CD14-positive monocyte (primary cell): ENCODE measurements around the gene ARMH3. TPM values are rescaled to one million over a fixed set of nuclear protein-coding genes. Genes with fewer than 3 reads are reported as not detected.
A peak's percentile ranks its signal among the peaks of the same experiment; 100 is the strongest.

ENCODE experiments used
- DNase-seq, 3 donors: peaks; one replicate each; pipeline ENCODE4 v3.0.0-alpha.2; 2011 to 2022
- H2AFZ ChIP-seq: 2 replicates; pipeline ENCODE4 v1.6.0; 2012; ENCODE audit warnings: mild to moderate bottlenecking, low read depth, low read length, inconsistent platforms; ENCODE audit not compliant: insufficient read depth, poor library complexity, severe bottlenecking
- H3K27ac ChIP-seq, 2 donors: 1 replicate in 1 of 2; 2 replicates in 1 of 2; pipeline ENCODE4 v1.5.1; 2012 to 2013; ENCODE audit warnings: low read length in 2 of 2, control low read depth in 1 of 2, inconsistent platforms in 1 of 2, low read depth in 1 of 2, mild to moderate bottlenecking in 1 of 2
- H3K27me3 ChIP-seq, 2 donors: one replicate each; pipeline versions ENCODE4 v1.6.0 to v1.6.1; 2011 to 2013; ENCODE audit warnings: low read length in 2 of 2; ENCODE audit not compliant: control insufficient read depth in 2 of 2, insufficient read depth in 2 of 2
- H3K36me3 ChIP-seq, 2 donors: replicated peaks in 1 of 2; 1 replicate in 1 of 2; 2 replicates in 1 of 2; pipeline versions ENCODE4 v1.5.1 to v1.6.1; 2012 to 2013; ENCODE audit warnings: low read length in 2 of 2, control low read depth in 1 of 2, inconsistent platforms in 1 of 2, mild to moderate bottlenecking in 1 of 2; ENCODE audit not compliant: insufficient read depth in 2 of 2, control insufficient read depth in 1 of 2
- H3K4me1 ChIP-seq, 2 donors: 1 replicate in 1 of 2; 2 replicates in 1 of 2; pipeline versions ENCODE4 v1.5.1 to v1.6.1; 2012 to 2013; ENCODE audit warnings: low read length in 2 of 2, control low read depth in 1 of 2, inconsistent platforms in 1 of 2, mild to moderate bottlenecking in 1 of 2, moderate library complexity in 1 of 2; ENCODE audit not compliant: insufficient read depth in 2 of 2, control insufficient read depth in 1 of 2
- H3K4me2 ChIP-seq: replicated peaks from 2 replicates; pipeline ENCODE3; 2012; ENCODE audit warnings: low read length, moderate library complexity, mild to moderate bottlenecking; ENCODE audit not compliant: poor library complexity, severe bottlenecking; ENCODE audit errors: extremely low read depth
- H3K4me3 ChIP-seq, 3 experiments: fragments of 200-600 bp in 1 of 3; sonication (generic) in 1 of 3; replicated peaks in 1 of 3; 1 replicate in 2 of 3; 2 replicates in 1 of 3; pipeline ENCODE4 v1.5.1; 2011 to 2013; ENCODE audit warnings: low read length in 3 of 3, mild to moderate bottlenecking in 3 of 3, control low read depth in 2 of 3, low read depth in 2 of 3, inconsistent platforms in 1 of 3, moderate library complexity in 1 of 3
- H3K79me2 ChIP-seq: 2 replicates; pipeline ENCODE4 v1.6.0; 2012; ENCODE audit warnings: mild to moderate bottlenecking, control low read depth, inconsistent platforms, low read length, moderate library complexity; ENCODE audit not compliant: insufficient read depth
- H3K9ac ChIP-seq: 2 replicates; pipeline ENCODE4 v1.6.0; 2017; ENCODE audit warnings: low read length, mild to moderate bottlenecking; ENCODE audit not compliant: insufficient read depth, poor library complexity, severe bottlenecking
- H3K9me3 ChIP-seq, 2 donors: replicated peaks in 1 of 2; 1 replicate in 1 of 2; 2 replicates in 1 of 2; pipeline versions ENCODE4 v1.5.1 to v1.6.1; 2012 to 2013; ENCODE audit warnings: low read length in 2 of 2, control low read depth in 1 of 2; ENCODE audit not compliant: control insufficient read depth in 1 of 2, insufficient read depth in 1 of 2
- H4K20me1 ChIP-seq: 2 replicates; pipeline ENCODE4 v1.6.0; 2012; ENCODE audit warnings: mild to moderate bottlenecking, low read length, control low read depth, moderate library complexity; ENCODE audit not compliant: insufficient read depth
- H3K27ac Mint-ChIP-seq, 7 donors: one replicate each; pipeline ENCODE4 v1.8.0; 2020; ENCODE audit warnings: mild to moderate bottlenecking in 7 of 7, mixed read lengths in 7 of 7, moderate library complexity in 6 of 7, inconsistent platforms in 2 of 7
- H3K27me3 Mint-ChIP-seq, 3 donors: one replicate each; pipeline ENCODE4 v1.8.0; 2021 to 2022; ENCODE audit warnings: low read depth in 3 of 3, mild to moderate bottlenecking in 3 of 3, mixed read lengths in 3 of 3, moderate library complexity in 3 of 3, inconsistent platforms in 1 of 3
- H3K36me3 Mint-ChIP-seq, 2 donors: one replicate each; pipeline ENCODE4 v1.8.0; 2020; ENCODE audit warnings: mixed read lengths in 2 of 2, inconsistent platforms in 1 of 2, mild to moderate bottlenecking in 1 of 2
- H3K4me1 Mint-ChIP-seq: one replicate; pipeline ENCODE4 v1.8.0; 2020; ENCODE audit warnings: mild to moderate bottlenecking, mixed read lengths
- H3K4me3 Mint-ChIP-seq, 2 donors: one replicate each; pipeline ENCODE4 v1.8.0; 2020; ENCODE audit warnings: mild to moderate bottlenecking in 2 of 2, mixed read lengths in 2 of 2, moderate library complexity in 1 of 2
- H3K9me3 Mint-ChIP-seq, 7 donors: one replicate each; pipeline ENCODE4 v1.8.0; 2020 to 2022; ENCODE audit warnings: mixed read lengths in 7 of 7, mild to moderate bottlenecking in 6 of 7, moderate library complexity in 6 of 7, inconsistent platforms in 2 of 7
- WGBS: methylation state at CpG from one replicate; pipeline ENCODE4 v1.1.5; 2013; ENCODE audit warnings: missing lambda C conversion rate; ENCODE audit not compliant: insufficient coverage; 5-methylcytosine and 5-hydroxymethylcytosine counted together
- intact Hi-C, 2 donors: fragments of 100-400 bp; cut with micrococcal nuclease; formaldehyde crosslinking; loops; one replicate each; pipeline versions ENCODE4 v1.15.0 to v1.15.1; 2023
- polyA plus RNA-seq, 3 donors: library from polyadenylated mRNA; depleted of rRNA in 1 of 3; unstranded in 2 of 3; stranded (reverse) in 1 of 3; fragments of 300-500 nt in 2 of 3; fragments of >200 nt in 1 of 3; fragmentation: Illumina TruSeq in 2 of 3; gene quantifications; 1 replicate in 2 of 3; 2 replicates in 1 of 3; pipeline ENCODE4 v1.2.3, GENCODE V29; 2012 to 2021
- TF ChIP-seq, protein P1 (sequence below): fragments of 200-600 bp; IDR thresholded peaks from one replicate; pipeline ENCODE4 v1.8.0; 2022; ENCODE audit warnings: antibody characterized with exemption, mild to moderate bottlenecking

Gene ARMH3
- polyA plus RNA-seq, 3 donors = 20.4 to 26.3 (median 22.1) TPM

GRCh38 chr10:101896225-101896877, 159.6 kb downstream of the ARMH3 start:
- Histone ChIP-seq H3K9me3 (no peaks in the 10 kb centered on the region), H3K9ac (no peak overlapping the region), H3K27ac (no peak overlapping the region), H3K4me3 (no peak overlapping the region), H4K20me1 (peaks cover 85% of the 10 kb centered on the region), H3K4me2 (no peak overlapping the region), H3K27me3 (no peaks in the 10 kb centered on the region), H3K79me2 (no peaks in the 10 kb centered on the region), H3K4me1 (peaks cover 5 to 7% of the 10 kb centered on the region in 2 donors), H2AFZ (no peak overlapping the region), H3K36me3 (peaks cover 3 to 38% of the 10 kb centered on the region in 2 donors)
- Mint-ChIP-seq H3K4me1 (peaks cover 16% of the 10 kb centered on the region), H3K36me3 (peaks cover 20 to 30% of the 10 kb centered on the region in 2 donors), H3K27me3 (no peaks in the 10 kb centered on the region), H3K9me3 (no peaks in the 10 kb centered on the region), H3K27ac (peak overlapping the region in 1 of 7 donors; percentile 15), H3K4me3 (no peak overlapping the region)
- TF ChIP-seq, protein P1, sequence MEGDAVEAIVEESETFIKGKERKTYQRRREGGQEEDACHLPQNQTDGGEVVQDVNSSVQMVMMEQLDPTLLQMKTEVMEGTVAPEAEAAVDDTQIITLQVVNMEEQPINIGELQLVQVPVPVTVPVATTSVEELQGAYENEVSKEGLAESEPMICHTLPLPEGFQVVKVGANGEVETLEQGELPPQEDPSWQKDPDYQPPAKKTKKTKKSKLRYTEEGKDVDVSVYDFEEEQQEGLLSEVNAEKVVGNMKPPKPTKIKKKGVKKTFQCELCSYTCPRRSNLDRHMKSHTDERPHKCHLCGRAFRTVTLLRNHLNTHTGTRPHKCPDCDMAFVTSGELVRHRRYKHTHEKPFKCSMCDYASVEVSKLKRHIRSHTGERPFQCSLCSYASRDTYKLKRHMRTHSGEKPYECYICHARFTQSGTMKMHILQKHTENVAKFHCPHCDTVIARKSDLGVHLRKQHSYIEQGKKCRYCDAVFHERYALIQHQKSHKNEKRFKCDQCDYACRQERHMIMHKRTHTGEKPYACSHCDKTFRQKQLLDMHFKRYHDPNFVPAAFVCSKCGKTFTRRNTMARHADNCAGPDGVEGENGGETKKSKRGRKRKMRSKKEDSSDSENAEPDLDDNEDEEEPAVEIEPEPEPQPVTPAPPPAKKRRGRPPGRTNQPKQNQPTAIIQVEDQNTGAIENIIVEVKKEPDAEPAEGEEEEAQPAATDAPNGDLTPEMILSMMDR = no peak
- 14% methylated on average over 1 of the region's 1 CpG for WGBS
- no peak for DNase-seq
- intact Hi-C loops = loop anchor here in 1 of 2 donors (10.0 kb wide), 2 partner anchors 108 to 178 kb away; no protein-coding TSS in a partner anchor

DNA sequence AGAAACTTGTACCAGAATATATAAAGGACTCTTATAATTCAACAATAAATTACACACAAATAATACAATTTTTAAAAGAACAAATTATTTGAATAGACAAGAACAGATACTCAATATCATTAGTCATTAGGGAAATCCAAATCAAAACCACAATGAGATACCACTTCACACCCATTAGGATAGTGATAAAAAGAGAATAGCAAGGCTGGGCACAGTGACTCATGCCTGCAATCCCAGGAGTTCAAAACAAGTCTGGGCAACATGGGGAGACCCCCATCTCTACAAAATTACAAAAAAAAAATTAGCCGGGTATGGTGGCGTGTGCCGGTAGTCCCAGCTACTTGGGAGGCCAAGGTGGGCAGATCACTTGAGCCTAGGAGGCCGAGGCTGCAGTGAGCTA, 160.2 kb downstream of the ARMH3 start:
- Mint-ChIP-seq H3K4me3 (no peak overlapping the region), H3K9me3 (no peaks in the 10 kb centered on the region), H3K27ac (no peak overlapping the region), H3K36me3 (peaks cover 15 to 27% of the 10 kb centered on the region in 2 donors), H3K4me1 (peaks cover 16% of the 10 kb centered on the region), H3K27me3 (no peaks in the 10 kb centered on the region)
- H4K20me1 ChIP-seq = peaks cover 84% of the 10 kb centered on the region
- no peaks in the 10 kb centered on the region for H3K79me2 ChIP-seq
- H3K36me3 ChIP-seq = peaks cover 3 to 32% of the 10 kb centered on the region in 2 donors
- no peak overlapping the region for H3K4me2 ChIP-seq
- no peak overlapping the region for H3K9ac ChIP-seq
- H2AFZ ChIP-seq = no peak overlapping the region
- 92% methylated on average over 2 of the region's 4 CpGs for WGBS
- DNase-seq = no peak
- intact Hi-C loops = loop anchor here in 1 of 2 donors (10.0 kb wide), 2 partner anchors 109 to 179 kb away; no protein-coding TSS in a partner anchor
- H3K27ac ChIP-seq = no peak overlapping the region
- no peaks in the 10 kb centered on the region for H3K9me3 ChIP-seq
- TF ChIP-seq, protein P1 = no peak
- no peaks in the 10 kb centered on the region for H3K27me3 ChIP-seq
- peaks cover 5 to 7% of the 10 kb centered on the region in 2 donors for H3K4me1 ChIP-seq
- no peak overlapping the region for H3K4me3 ChIP-seq
